Lower leg skin (tissue), 3 donors: ENCODE measurements around the gene AFAP1L2.

Source experiments
- POLR2A ChIP-seq, 2 donors: fragments of 450-650 bp; IDR thresholded peaks; one replicate each; pipeline ENCODE4 v1.6.1; 2016 to 2017; ENCODE audit warnings: antibody characterized with exemption in 2 of 2, mild to moderate bottlenecking in 1 of 2, moderate library complexity in 1 of 2
- TF ChIP-seq, protein P1 (sequence below), 3 donors: fragments of 450-650 bp; IDR thresholded peaks; one replicate each; pipeline ENCODE4 v1.5.1; 2016; ENCODE audit warnings: antibody characterized with exemption in 3 of 3, mild to moderate bottlenecking in 3 of 3, moderate library complexity in 2 of 3

GRCh38 chr10:114345701-114346100 is 58.6 kb downstream of the AFAP1L2 start:
- no peak for TF ChIP-seq POLR2A (IDR thresholded peaks at IDR 0.05)
- TF ChIP-seq, protein P1, sequence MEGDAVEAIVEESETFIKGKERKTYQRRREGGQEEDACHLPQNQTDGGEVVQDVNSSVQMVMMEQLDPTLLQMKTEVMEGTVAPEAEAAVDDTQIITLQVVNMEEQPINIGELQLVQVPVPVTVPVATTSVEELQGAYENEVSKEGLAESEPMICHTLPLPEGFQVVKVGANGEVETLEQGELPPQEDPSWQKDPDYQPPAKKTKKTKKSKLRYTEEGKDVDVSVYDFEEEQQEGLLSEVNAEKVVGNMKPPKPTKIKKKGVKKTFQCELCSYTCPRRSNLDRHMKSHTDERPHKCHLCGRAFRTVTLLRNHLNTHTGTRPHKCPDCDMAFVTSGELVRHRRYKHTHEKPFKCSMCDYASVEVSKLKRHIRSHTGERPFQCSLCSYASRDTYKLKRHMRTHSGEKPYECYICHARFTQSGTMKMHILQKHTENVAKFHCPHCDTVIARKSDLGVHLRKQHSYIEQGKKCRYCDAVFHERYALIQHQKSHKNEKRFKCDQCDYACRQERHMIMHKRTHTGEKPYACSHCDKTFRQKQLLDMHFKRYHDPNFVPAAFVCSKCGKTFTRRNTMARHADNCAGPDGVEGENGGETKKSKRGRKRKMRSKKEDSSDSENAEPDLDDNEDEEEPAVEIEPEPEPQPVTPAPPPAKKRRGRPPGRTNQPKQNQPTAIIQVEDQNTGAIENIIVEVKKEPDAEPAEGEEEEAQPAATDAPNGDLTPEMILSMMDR (IDR thresholded peaks at IDR 0.05) = no peak
